Osteoblast (primary cell): ENCODE results near the gene OTUD6A. TPM values are rescaled to one million over a fixed set of nuclear protein-coding genes. Genes with fewer than 3 reads are reported as not detected.

ENCODE experiments used
- DNase-seq: peaks from one replicate; pipeline ENCODE4 v3.0.0; 2011; ENCODE audit warnings: low spot score, mixed read lengths; ENCODE audit not compliant: insufficient read length; ENCODE audit errors: missing footprints
- H2AFZ ChIP-seq: 2 replicates; pipeline ENCODE4 v1.6.0; 2011; ENCODE audit warnings: mild to moderate bottlenecking, low read length
- H3K27ac ChIP-seq: 2 replicates; pipeline ENCODE4 v1.5.1; 2011; ENCODE audit warnings: mild to moderate bottlenecking, low read depth, low read length, moderate library complexity
- H3K27me3 ChIP-seq: 2 replicates; pipeline ENCODE4 v1.6.0; 2012; ENCODE audit warnings: mild to moderate bottlenecking, control low read depth, inconsistent platforms, low read length, moderate library complexity; ENCODE audit not compliant: insufficient read depth
- H3K36me3 ChIP-seq: 2 replicates; pipeline ENCODE4 v1.5.1; 2011; ENCODE audit warnings: mild to moderate bottlenecking, low read length, control low read depth, moderate library complexity; ENCODE audit not compliant: insufficient read depth
- H3K4me1 ChIP-seq: 2 replicates; pipeline ENCODE4 v1.5.1; 2011; ENCODE audit warnings: mild to moderate bottlenecking, low read length, control low read depth, moderate library complexity; ENCODE audit not compliant: insufficient read depth
- H3K4me2 ChIP-seq: 2 replicates; pipeline ENCODE4 v1.6.0; 2011; ENCODE audit warnings: mild to moderate bottlenecking, low read length; ENCODE audit not compliant: insufficient read depth
- H3K4me3 ChIP-seq: fragments of 200-600 bp; sonication (generic); 3 replicates; pipeline ENCODE4 v1.5.1; 2012; ENCODE audit warnings: mild to moderate bottlenecking, low read length, inconsistent platforms; ENCODE audit not compliant: insufficient read depth
- H3K79me2 ChIP-seq: 2 replicates; pipeline ENCODE4 v1.6.0; 2012; ENCODE audit warnings: mild to moderate bottlenecking, low read length, control low read depth, inconsistent platforms; ENCODE audit not compliant: insufficient read depth
- H3K9me3 ChIP-seq: 2 replicates; pipeline ENCODE4 v1.5.1; 2011; ENCODE audit warnings: low read depth, low read length, control low read depth
- H4K20me1 ChIP-seq: 2 replicates; pipeline ENCODE4 v1.6.0; 2012; ENCODE audit warnings: mild to moderate bottlenecking, low read length, control low read depth; ENCODE audit not compliant: insufficient read depth
- total RNA-seq: library from RNA; depleted of rRNA; stranded (reverse); fragments of >200 nt; gene quantifications from 2 replicates; pipeline ENCODE4 v1.2.3, GENCODE V29; 2012
- TF ChIP-seq, protein P1 (sequence below): IDR thresholded peaks from 2 replicates; pipeline ENCODE4 v1.5.1; 2011; ENCODE audit warnings: mild to moderate bottlenecking, low read depth, low read length, moderate library complexity; ENCODE audit errors: extremely low read depth

OTUD6A gene, protein sequence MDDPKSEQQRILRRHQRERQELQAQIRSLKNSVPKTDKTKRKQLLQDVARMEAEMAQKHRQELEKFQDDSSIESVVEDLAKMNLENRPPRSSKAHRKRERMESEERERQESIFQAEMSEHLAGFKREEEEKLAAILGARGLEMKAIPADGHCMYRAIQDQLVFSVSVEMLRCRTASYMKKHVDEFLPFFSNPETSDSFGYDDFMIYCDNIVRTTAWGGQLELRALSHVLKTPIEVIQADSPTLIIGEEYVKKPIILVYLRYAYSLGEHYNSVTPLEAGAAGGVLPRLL
- total RNA-seq = not detected in 2 replicates

DNA sequence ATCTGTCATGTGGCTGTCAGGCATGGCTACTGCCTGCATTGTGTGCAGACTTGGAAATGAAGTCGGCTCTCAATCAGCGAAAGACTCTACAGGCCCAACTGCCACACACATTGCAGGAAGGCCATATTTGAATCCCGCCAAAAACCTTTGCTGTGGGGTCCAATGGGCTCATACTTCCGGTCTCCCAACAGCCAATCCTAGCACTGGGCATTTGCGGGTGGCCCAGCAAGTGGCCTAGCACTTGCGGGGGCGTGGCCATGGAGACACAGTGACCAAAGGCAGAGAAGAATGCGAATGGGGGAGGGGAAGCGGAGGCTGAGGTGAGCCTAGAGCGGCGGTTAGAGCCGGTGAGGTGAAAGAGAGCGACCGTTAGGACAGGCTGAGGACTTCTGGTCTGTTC is at the start of gene OTUD6A:
OTUD6A (plus strand) TSS at position 382 of the 400 bp plus-strand sequence. CDS start 68 bp downstream, outside the sequence.
- H3K4me3 ChIP-seq = no peak within 1 kb of the TSS
- no peak within 1 kb of the TSS for H3K27ac ChIP-seq
- no peaks in the 10 kb centered on the region for H3K9me3 ChIP-seq
- no peak within 1 kb of the TSS for H2AFZ ChIP-seq
- H3K4me1 ChIP-seq = no peaks in the 10 kb centered on the region
- H4K20me1 ChIP-seq = no peaks in the 10 kb centered on the region
- no peaks in the 10 kb centered on the region for H3K79me2 ChIP-seq
- no peaks in the 10 kb centered on the region for H3K36me3 ChIP-seq
- no peak within 1 kb of the TSS for H3K4me2 ChIP-seq
- DNase-seq = no peak
- H3K27me3 ChIP-seq = no peaks in the 10 kb centered on the region
- TF ChIP-seq, protein P1, sequence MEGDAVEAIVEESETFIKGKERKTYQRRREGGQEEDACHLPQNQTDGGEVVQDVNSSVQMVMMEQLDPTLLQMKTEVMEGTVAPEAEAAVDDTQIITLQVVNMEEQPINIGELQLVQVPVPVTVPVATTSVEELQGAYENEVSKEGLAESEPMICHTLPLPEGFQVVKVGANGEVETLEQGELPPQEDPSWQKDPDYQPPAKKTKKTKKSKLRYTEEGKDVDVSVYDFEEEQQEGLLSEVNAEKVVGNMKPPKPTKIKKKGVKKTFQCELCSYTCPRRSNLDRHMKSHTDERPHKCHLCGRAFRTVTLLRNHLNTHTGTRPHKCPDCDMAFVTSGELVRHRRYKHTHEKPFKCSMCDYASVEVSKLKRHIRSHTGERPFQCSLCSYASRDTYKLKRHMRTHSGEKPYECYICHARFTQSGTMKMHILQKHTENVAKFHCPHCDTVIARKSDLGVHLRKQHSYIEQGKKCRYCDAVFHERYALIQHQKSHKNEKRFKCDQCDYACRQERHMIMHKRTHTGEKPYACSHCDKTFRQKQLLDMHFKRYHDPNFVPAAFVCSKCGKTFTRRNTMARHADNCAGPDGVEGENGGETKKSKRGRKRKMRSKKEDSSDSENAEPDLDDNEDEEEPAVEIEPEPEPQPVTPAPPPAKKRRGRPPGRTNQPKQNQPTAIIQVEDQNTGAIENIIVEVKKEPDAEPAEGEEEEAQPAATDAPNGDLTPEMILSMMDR = no peak

DNA sequence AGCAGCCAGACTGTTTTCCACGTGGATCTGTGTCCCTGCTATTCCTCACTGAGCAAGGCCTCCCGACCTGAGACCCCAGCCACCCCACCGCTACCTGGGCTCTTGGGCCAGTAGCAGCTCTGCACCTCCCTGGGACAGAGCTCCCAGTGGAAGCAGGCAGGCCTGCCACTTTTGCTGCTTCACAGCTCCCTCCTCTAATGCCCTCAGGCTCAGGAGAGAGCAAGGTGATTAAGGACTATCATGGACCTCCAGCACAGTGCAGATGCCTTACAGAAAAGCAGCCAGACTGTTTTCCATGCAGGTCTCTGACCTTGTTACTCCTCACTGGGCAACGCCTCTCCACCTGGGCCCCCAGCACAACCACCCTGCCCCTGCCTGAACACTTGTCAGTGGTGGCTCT is 49.5 kb upstream of the OTUD6A start:
- Histone ChIP-seq H2AFZ (no peak overlapping the region), H3K4me1 (no peaks in the 10 kb centered on the region), H3K27ac (no peak overlapping the region), H3K27me3 (peaks cover 19% of the 10 kb centered on the region), H3K79me2 (no peaks in the 10 kb centered on the region), H3K4me3 (no peak overlapping the region), H3K9me3 (no peaks in the 10 kb centered on the region), H3K36me3 (no peaks in the 10 kb centered on the region), H4K20me1 (no peaks in the 10 kb centered on the region), H3K4me2 (no peak overlapping the region)
- no peak for DNase-seq
- TF ChIP-seq, protein P1 = no peak

DNA sequence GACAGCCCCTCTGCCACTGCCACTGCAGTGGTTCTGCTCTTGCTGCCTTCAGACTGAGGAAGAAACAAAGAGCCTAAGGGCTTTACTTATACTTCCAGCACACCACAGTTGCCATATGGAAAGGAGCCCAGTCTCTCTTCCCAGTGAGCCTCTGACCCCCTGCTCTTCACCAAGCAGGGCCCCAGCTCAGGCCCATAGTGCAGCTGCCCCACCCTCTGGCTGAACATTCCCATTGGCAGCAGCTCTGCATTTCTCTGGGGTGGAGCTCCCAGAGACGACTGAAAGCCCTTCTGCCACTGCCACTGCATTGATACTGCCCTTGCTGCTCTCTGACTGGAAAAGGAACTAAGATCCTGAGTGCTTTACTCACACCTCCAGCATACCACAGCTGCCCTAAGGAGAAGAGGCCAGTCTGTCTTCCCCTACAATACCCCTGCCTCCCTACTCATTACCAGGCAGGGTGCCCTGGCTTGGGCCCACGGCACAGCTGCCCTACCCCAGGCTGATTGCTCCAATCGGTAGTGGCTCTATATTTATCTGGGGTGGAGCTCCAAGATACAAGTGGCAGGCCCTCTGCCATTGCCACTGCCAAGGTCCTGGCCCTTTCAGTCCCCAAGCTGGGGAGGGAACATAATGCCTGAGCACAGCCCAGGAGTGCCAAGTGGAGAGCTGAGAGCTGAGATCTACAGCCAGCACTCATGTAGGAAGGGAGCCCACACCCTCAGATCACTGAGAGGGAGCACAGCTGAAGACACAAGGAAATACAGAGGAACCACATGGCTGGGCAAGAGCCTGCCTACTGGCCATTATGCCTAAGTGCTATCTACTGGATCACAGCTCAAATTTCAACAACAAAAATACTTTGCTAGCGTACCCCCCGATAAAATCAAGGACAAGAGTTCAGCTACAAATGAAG is 48.5 kb upstream of the OTUD6A start:
- no peak overlapping the region for H3K4me2 ChIP-seq
- H3K27ac ChIP-seq = no peak overlapping the region
- DNase-seq = no peak
- no peaks in the 10 kb centered on the region for H4K20me1 ChIP-seq
- TF ChIP-seq, protein P1 = no peak
- H3K9me3 ChIP-seq = no peaks in the 10 kb centered on the region
- no peaks in the 10 kb centered on the region for H3K4me1 ChIP-seq
- H3K27me3 ChIP-seq = peaks cover 17% of the 10 kb centered on the region
- no peaks in the 10 kb centered on the region for H3K79me2 ChIP-seq
- H2AFZ ChIP-seq = no peak overlapping the region
- no peak overlapping the region for H3K4me3 ChIP-seq
- H3K36me3 ChIP-seq = no peaks in the 10 kb centered on the region

DNA sequence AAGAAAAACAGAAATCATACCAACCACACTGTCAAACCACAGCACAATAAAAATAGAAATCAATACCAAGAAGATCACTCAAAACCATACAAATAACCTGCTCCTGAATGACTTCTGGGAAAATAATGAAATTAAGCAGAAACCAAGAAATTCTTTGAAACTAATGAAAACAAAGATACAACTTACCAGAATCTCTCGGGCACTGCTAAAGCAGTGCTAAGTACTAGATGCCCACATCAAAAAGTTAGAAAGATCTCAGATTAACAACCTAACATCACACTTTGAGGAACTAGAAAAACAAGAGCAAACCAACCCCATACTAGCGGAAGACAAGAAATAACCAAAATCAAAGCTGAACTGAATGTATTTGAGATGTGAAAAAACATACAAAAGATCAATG is 45.7 kb upstream of the OTUD6A start:
- peaks cover 17% of the 10 kb centered on the region for H3K27me3 ChIP-seq
- no peaks in the 10 kb centered on the region for H4K20me1 ChIP-seq
- no peaks in the 10 kb centered on the region for H3K4me1 ChIP-seq
- no peak overlapping the region for H2AFZ ChIP-seq
- no peak overlapping the region for H3K4me3 ChIP-seq
- TF ChIP-seq, protein P1 = no peak
- no peaks in the 10 kb centered on the region for H3K36me3 ChIP-seq
- no peaks in the 10 kb centered on the region for H3K79me2 ChIP-seq
- H3K9me3 ChIP-seq = no peaks in the 10 kb centered on the region
- DNase-seq = no peak
- H3K4me2 ChIP-seq = no peak overlapping the region
- no peak overlapping the region for H3K27ac ChIP-seq
